Thyroid gland (tissue), 4 donors: ENCODE measurements around the gene DNM3.

Experiments used
- POLR2A ChIP-seq, 2 donors: fragments of 450-650 bp; IDR thresholded peaks; one replicate each; pipeline ENCODE4 v1.6.1; 2017; ENCODE audit warnings: antibody characterized with exemption in 2 of 2, mild to moderate bottlenecking in 2 of 2, moderate library complexity in 1 of 2
- TF ChIP-seq, protein P1 (sequence below), 6 experiments: fragments of 200-600 bp in 3 of 6; fragments of 450-650 bp in 3 of 6; sonication (generic) in 3 of 6; IDR thresholded peaks; one replicate each; pipeline ENCODE4 v1.5.1; 2016 to 2019; ENCODE audit warnings: antibody characterized with exemption in 6 of 6, mild to moderate bottlenecking in 2 of 6, inconsistent platforms in 1 of 6, moderate library complexity in 1 of 6

DNA sequence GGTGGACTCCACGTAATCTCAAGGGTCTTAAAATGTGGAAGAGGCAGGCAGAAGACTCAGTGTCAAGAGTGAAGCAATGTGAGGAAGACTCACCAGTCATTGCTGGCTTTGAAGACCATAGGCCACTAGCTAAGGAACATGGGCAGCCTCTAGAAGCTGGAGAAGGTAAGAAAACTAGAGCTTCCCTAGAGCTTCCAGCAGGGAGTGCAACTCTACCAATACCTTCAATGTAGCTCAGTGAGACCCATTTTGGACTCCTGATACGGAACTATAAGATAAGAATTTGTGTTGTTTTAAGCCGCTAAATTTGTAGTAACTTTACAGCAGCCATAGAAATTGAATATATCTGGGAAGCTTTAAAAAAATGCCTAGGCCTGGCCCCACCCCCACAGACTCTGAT lies 41.0 kb upstream of the DNM3 start:
- TF ChIP-seq, protein P1, sequence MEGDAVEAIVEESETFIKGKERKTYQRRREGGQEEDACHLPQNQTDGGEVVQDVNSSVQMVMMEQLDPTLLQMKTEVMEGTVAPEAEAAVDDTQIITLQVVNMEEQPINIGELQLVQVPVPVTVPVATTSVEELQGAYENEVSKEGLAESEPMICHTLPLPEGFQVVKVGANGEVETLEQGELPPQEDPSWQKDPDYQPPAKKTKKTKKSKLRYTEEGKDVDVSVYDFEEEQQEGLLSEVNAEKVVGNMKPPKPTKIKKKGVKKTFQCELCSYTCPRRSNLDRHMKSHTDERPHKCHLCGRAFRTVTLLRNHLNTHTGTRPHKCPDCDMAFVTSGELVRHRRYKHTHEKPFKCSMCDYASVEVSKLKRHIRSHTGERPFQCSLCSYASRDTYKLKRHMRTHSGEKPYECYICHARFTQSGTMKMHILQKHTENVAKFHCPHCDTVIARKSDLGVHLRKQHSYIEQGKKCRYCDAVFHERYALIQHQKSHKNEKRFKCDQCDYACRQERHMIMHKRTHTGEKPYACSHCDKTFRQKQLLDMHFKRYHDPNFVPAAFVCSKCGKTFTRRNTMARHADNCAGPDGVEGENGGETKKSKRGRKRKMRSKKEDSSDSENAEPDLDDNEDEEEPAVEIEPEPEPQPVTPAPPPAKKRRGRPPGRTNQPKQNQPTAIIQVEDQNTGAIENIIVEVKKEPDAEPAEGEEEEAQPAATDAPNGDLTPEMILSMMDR (IDR thresholded peaks at IDR 0.05): no peak
- TF ChIP-seq POLR2A (IDR thresholded peaks at IDR 0.05): no peak
